Measurements from ENCODE around the gene PID1. TPM values are rescaled to one million over a fixed set of nuclear protein-coding genes. Genes with fewer than 3 reads are reported as not detected.

The PID1 gene
- polyA plus RNA-seq, 3 donors = 61.8 to 117 (median 62.3) TPM

- Histone ChIP-seq H3K79me2 (ENCODE audit: insufficient read depth, low read length) (no peaks in the 10 kb centered on the region), H3K4me3 (replicated peaks in 1 of 3; ENCODE audit: low read depth in 2 of 3, low read length in 3 of 3) (no peak overlapping the region), H3K4me1 (ENCODE audit: control insufficient read depth in 1 of 2, insufficient read depth in 2 of 2, low read length in 2 of 2) (no peaks in the 10 kb centered on the region), H3K9me3 (replicated peaks in 1 of 2; ENCODE audit: control insufficient read depth in 1 of 2, insufficient read depth in 1 of 2, low read length in 2 of 2) (no peaks in the 10 kb centered on the region), H3K9ac (ENCODE audit: insufficient read depth, low read length, poor library complexity, severe bottlenecking) (no peak overlapping the region), H3K36me3 (replicated peaks in 1 of 2; ENCODE audit: control insufficient read depth in 1 of 2, insufficient read depth in 2 of 2, low read length in 2 of 2) (no peaks in the 10 kb centered on the region), H3K4me2 (replicated peaks; ENCODE audit: extremely low read depth, low read length, poor library complexity, severe bottlenecking) (no peak overlapping the region), H4K20me1 (ENCODE audit: insufficient read depth, low read length) (peaks cover 89% of the 10 kb centered on the region), H3K27me3 (ENCODE audit: control insufficient read depth in 2 of 2, insufficient read depth in 2 of 2, low read length in 2 of 2) (no peaks in the 10 kb centered on the region), H3K27ac (ENCODE audit: low read depth in 1 of 2, low read length in 2 of 2) (no peak overlapping the region), H2AFZ (ENCODE audit: insufficient read depth, low read depth, low read length, poor library complexity, severe bottlenecking) (no peak overlapping the region)
- Mint-ChIP-seq H3K9me3 (peaks cover 0 to 3% (median 0%) of the 10 kb centered on the region in 7 donors), H3K36me3 (no peaks in the 10 kb centered on the region), H3K27me3 (ENCODE audit: low read depth in 3 of 3) (peaks cover 0 to 2% (median 0%) of the 10 kb centered on the region in 3 donors), H3K4me3 (no peak overlapping the region), H3K4me1 (no peaks in the 10 kb centered on the region), H3K27ac (no peak overlapping the region)
- no peak for DNase-seq
- WGBS (ENCODE audit: insufficient coverage) = no CpG with 5 or more reads among the region's 2 CpGs
- TF ChIP-seq CTCF (IDR thresholded peaks at IDR 0.05) = no peak
- intact Hi-C loops (cut with micrococcal nuclease) = no loop called here
Measured at GRCh38 chr2:229196448-229196847, 74.6 kb downstream of the PID1 start.

GRCh38 chr2:229195346-229195947, 75.6 kb downstream of the PID1 start:
- H3K4me1 Mint-ChIP-seq = no peaks in the 10 kb centered on the region

More at GRCh38 chr2:229195346-229195947, 75.6 kb downstream of the PID1 start:
- Mint-ChIP-seq H3K4me3 (no peak overlapping the region), H3K9me3 (peaks cover 0 to 7% (median 3%) of the 10 kb centered on the region in 7 donors), H3K27me3 (ENCODE audit: low read depth in 3 of 3) (peaks cover 0 to 2% (median 0%) of the 10 kb centered on the region in 3 donors), H3K36me3 (no peaks in the 10 kb centered on the region), H3K27ac (no peak overlapping the region)
- no peaks in the 10 kb centered on the region for H3K4me1 ChIP-seq (ENCODE audit: control insufficient read depth in 1 of 2, insufficient read depth in 2 of 2, low read length in 2 of 2)
- peaks cover 89% of the 10 kb centered on the region for H4K20me1 ChIP-seq (ENCODE audit: insufficient read depth, low read length)
- DNase-seq = no peak
- H3K9me3 ChIP-seq (replicated peaks in 1 of 2; ENCODE audit: control insufficient read depth in 1 of 2, insufficient read depth in 1 of 2, low read length in 2 of 2) = peaks cover 3 to 7% of the 10 kb centered on the region in 2 donors
- no peak overlapping the region for H3K27ac ChIP-seq (ENCODE audit: low read depth in 1 of 2, low read length in 2 of 2)
- no peaks in the 10 kb centered on the region for H3K79me2 ChIP-seq (ENCODE audit: insufficient read depth, low read length)
- no peak overlapping the region for H3K4me3 ChIP-seq (replicated peaks in 1 of 3; ENCODE audit: low read depth in 2 of 3, low read length in 3 of 3)
- no peak overlapping the region for H3K9ac ChIP-seq (ENCODE audit: insufficient read depth, low read length, poor library complexity, severe bottlenecking)
- H2AFZ ChIP-seq (ENCODE audit: insufficient read depth, low read depth, low read length, poor library complexity, severe bottlenecking) = no peak overlapping the region
- H3K36me3 ChIP-seq (replicated peaks in 1 of 2; ENCODE audit: control insufficient read depth in 1 of 2, insufficient read depth in 2 of 2, low read length in 2 of 2) = no peaks in the 10 kb centered on the region
- intact Hi-C loops (cut with micrococcal nuclease) = no loop called here
- no peaks in the 10 kb centered on the region for H3K27me3 ChIP-seq (ENCODE audit: control insufficient read depth in 2 of 2, insufficient read depth in 2 of 2, low read length in 2 of 2)
- TF ChIP-seq CTCF (IDR thresholded peaks at IDR 0.05) = no peak
- H3K4me2 ChIP-seq (replicated peaks; ENCODE audit: extremely low read depth, low read length, poor library complexity, severe bottlenecking) = no peak overlapping the region
- WGBS (ENCODE audit: insufficient coverage) = no CpG with 5 or more reads among the region's 1 CpG
